Measurements from ENCODE around the gene ALDH1L2.

ALDH1L2 gene

DNA sequence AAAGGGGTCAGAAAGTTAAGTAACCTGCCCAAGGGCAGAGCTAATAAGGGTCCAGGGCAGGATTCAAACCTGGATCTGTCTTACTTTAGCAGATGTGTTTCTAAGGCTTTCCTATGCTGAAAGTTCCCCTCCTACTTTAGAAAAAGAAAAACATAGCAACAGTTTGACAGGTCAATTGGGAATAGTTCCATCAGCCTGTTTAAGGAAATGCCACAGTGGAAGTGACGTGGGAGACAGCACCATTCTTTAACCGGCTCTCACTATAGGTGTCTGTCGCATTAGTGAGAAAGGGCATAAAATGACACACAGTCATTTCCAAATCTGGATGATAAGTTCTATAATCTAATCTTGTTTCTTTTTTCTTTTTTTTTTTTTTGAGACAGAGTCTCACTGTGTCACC lies 7.3 kb downstream of the ALDH1L2 start:
- H3K27ac ChIP-seq (ENCODE audit: low read length) = no peak overlapping the region

DNA sequence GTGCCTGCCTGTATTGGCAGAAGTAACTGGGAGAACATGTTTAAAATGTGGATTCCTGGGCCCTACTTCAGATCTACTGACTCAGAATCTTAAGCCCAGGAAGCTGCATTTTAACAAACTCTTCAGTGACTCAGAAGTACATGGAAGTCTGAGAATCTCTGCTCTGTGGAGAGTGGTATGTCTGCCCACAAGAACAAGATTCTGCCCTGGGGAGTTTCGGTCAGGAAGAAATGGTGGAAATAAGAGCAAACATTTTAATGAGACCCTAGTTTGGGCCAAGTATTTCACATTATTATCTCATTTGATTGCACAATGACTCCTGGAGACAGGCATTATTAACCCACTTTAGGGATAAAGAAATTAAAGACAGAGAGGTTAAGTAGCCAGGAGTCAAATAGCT lies 8.2 kb downstream of the ALDH1L2 start:
- no peaks in the 10 kb centered on the region for H4K20me1 ChIP-seq (ENCODE audit: insufficient read depth, low read length)
- H3K79me2 ChIP-seq (ENCODE audit: low read length) = no peaks in the 10 kb centered on the region
- H3K27me3 ChIP-seq (ENCODE audit: low read depth, low read length) = peaks cover 2% of the 10 kb centered on the region; the same call in 1 of the 2 replicates
- no peak overlapping the region for H3K27ac ChIP-seq (ENCODE audit: low read length)
- H3K36me3 ChIP-seq (replicated peaks; ENCODE audit: low read depth, low read length) = no peaks in the 10 kb centered on the region
- H3K9me3 ChIP-seq (ENCODE audit: insufficient read depth, low read length) = no peaks in the 10 kb centered on the region
- no peak overlapping the region for H3K4me2 ChIP-seq (ENCODE audit: low read length)
- no peak overlapping the region for H3K9ac ChIP-seq (ENCODE audit: low read length)
- no peak overlapping the region for H2AFZ ChIP-seq (ENCODE audit: low read depth, low read length)
- no peak overlapping the region for H3K4me3 ChIP-seq (ENCODE audit: low read length)
- TF ChIP-seq, protein P1, sequence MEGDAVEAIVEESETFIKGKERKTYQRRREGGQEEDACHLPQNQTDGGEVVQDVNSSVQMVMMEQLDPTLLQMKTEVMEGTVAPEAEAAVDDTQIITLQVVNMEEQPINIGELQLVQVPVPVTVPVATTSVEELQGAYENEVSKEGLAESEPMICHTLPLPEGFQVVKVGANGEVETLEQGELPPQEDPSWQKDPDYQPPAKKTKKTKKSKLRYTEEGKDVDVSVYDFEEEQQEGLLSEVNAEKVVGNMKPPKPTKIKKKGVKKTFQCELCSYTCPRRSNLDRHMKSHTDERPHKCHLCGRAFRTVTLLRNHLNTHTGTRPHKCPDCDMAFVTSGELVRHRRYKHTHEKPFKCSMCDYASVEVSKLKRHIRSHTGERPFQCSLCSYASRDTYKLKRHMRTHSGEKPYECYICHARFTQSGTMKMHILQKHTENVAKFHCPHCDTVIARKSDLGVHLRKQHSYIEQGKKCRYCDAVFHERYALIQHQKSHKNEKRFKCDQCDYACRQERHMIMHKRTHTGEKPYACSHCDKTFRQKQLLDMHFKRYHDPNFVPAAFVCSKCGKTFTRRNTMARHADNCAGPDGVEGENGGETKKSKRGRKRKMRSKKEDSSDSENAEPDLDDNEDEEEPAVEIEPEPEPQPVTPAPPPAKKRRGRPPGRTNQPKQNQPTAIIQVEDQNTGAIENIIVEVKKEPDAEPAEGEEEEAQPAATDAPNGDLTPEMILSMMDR (IDR thresholded peaks at IDR 0.05; ENCODE audit: low read depth, low read length) = no peak
- TF ChIP-seq EZH2phosphoT487 (IDR thresholded peaks at IDR 0.05; ENCODE audit: low read depth) = no peak
- peaks cover 12% of the 10 kb centered on the region for H3K4me1 ChIP-seq (ENCODE audit: low read length)

More for the DNA sequence above, 7.3 kb downstream of the ALDH1L2 start:
- no peaks in the 10 kb centered on the region for H4K20me1 ChIP-seq (ENCODE audit: insufficient read depth, low read length)
- no peaks in the 10 kb centered on the region for H3K36me3 ChIP-seq (replicated peaks; ENCODE audit: low read depth, low read length)
- H3K79me2 ChIP-seq (ENCODE audit: low read length) = no peaks in the 10 kb centered on the region
- H3K27me3 ChIP-seq (ENCODE audit: low read depth, low read length) = peaks cover 2% of the 10 kb centered on the region; the same call in 1 of the 2 replicates
- H3K9me3 ChIP-seq (ENCODE audit: insufficient read depth, low read length) = no peaks in the 10 kb centered on the region
- H3K4me1 ChIP-seq (ENCODE audit: low read length) = peaks cover 12% of the 10 kb centered on the region
- no peak overlapping the region for H3K4me3 ChIP-seq (ENCODE audit: low read length)
- H2AFZ ChIP-seq (ENCODE audit: low read depth, low read length) = no peak overlapping the region
- H3K9ac ChIP-seq (ENCODE audit: low read length) = no peak overlapping the region
- TF ChIP-seq EZH2phosphoT487 (IDR thresholded peaks at IDR 0.05; ENCODE audit: low read depth) = no peak
- TF ChIP-seq, protein P1 (IDR thresholded peaks at IDR 0.05; ENCODE audit: low read depth, low read length) = no peak
- H3K4me2 ChIP-seq (ENCODE audit: low read length) = no peak overlapping the region

DNA sequence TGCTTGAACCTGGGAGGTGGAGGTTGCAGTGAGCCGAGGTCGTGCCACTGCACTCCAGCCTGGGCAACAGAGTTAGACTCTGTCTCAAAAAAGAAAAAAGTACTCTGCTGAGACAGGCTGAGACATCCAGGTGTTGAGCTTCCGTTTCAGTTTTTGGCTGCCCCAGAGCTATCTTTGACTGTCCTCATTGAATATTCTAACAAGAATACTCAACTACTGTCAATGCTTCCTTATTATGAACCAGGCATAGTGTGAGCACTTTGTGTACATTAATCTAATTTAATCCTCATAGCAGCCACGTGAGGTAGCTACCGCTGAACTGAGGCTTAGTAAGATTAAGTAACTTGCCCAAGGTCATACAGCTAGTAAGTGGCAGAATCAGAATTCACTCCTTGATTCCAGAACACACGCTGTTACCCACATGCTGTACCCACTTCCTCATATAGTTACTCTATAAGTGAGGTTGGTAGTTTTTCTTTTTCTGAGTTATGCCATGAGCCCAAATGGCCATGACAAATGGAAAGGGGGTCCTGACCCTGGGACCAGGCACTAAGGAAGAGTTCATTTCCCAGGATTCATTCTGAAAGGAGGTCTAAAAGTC lies 11.3 kb downstream of the ALDH1L2 start:
- Histone ChIP-seq H3K4me3 (ENCODE audit: low read length) (no peak overlapping the region), H3K36me3 (replicated peaks; ENCODE audit: low read depth, low read length) (no peaks in the 10 kb centered on the region), H4K20me1 (ENCODE audit: insufficient read depth, low read length) (no peaks in the 10 kb centered on the region), H3K79me2 (ENCODE audit: low read length) (no peaks in the 10 kb centered on the region), H3K27ac (ENCODE audit: low read length) (no peak overlapping the region), H3K9me3 (ENCODE audit: insufficient read depth, low read length) (no peaks in the 10 kb centered on the region), H2AFZ (ENCODE audit: low read depth, low read length) (peak overlapping the region; percentile 75; the same call in 1 of the 2 replicates), H3K9ac (ENCODE audit: low read length) (no peak overlapping the region), H3K4me1 (ENCODE audit: low read length) (peaks cover 12% of the 10 kb centered on the region), H3K4me2 (ENCODE audit: low read length) (peak overlapping the region; percentile 47), H3K27me3 (ENCODE audit: low read depth, low read length) (no peaks in the 10 kb centered on the region)
- TF ChIP-seq, protein P1 (IDR thresholded peaks at IDR 0.05; ENCODE audit: low read depth, low read length) = no peak
- TF ChIP-seq EZH2phosphoT487 (IDR thresholded peaks at IDR 0.05; ENCODE audit: low read depth) = no peak

DNA sequence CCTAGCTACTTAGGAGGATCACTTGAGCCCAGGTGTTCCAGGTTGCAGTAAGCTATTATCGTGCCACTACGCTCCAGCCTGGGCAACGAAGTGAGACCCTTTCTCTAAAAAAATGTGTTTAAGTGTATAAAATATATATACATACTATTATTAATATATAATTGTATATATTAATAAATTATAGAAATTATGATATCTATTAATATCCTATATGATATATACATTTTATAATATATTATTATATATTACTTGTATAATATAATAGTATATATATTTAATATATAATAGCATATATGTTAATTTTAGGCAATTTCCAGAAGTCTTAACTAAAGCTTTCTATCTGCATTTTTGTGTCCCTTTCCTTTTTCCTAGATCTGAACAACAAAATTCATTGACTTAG lies 12.3 kb downstream of the ALDH1L2 start:
- Histone ChIP-seq H3K4me2 (ENCODE audit: low read length) (no peak overlapping the region), H3K4me1 (ENCODE audit: low read length) (peaks cover 12% of the 10 kb centered on the region)

More for the DNA sequence above, 12.3 kb downstream of the ALDH1L2 start:
- H2AFZ ChIP-seq (ENCODE audit: low read depth, low read length) = no peak overlapping the region
- no peak overlapping the region for H3K9ac ChIP-seq (ENCODE audit: low read length)
- no peaks in the 10 kb centered on the region for H3K36me3 ChIP-seq (replicated peaks; ENCODE audit: low read depth, low read length)
- H3K9me3 ChIP-seq (ENCODE audit: insufficient read depth, low read length) = no peaks in the 10 kb centered on the region
- TF ChIP-seq, protein P1 (IDR thresholded peaks at IDR 0.05; ENCODE audit: low read depth, low read length) = no peak
- TF ChIP-seq EZH2phosphoT487 (IDR thresholded peaks at IDR 0.05; ENCODE audit: low read depth) = no peak
- no peaks in the 10 kb centered on the region for H4K20me1 ChIP-seq (ENCODE audit: insufficient read depth, low read length)
- H3K27me3 ChIP-seq (ENCODE audit: low read depth, low read length) = no peaks in the 10 kb centered on the region
- H3K79me2 ChIP-seq (ENCODE audit: low read length) = no peaks in the 10 kb centered on the region
- no peak overlapping the region for H3K27ac ChIP-seq (ENCODE audit: low read length)
- H3K4me3 ChIP-seq (ENCODE audit: low read length) = no peak overlapping the region

All from OCI-LY3 (cell line).